ENCODE measurements around the gene CEP131.

CEP131 gene

GRCh38 chr17:81221371-81221841 lies 1.4 kb downstream of the CEP131 start:
- no peak for DNase-seq

DNA sequence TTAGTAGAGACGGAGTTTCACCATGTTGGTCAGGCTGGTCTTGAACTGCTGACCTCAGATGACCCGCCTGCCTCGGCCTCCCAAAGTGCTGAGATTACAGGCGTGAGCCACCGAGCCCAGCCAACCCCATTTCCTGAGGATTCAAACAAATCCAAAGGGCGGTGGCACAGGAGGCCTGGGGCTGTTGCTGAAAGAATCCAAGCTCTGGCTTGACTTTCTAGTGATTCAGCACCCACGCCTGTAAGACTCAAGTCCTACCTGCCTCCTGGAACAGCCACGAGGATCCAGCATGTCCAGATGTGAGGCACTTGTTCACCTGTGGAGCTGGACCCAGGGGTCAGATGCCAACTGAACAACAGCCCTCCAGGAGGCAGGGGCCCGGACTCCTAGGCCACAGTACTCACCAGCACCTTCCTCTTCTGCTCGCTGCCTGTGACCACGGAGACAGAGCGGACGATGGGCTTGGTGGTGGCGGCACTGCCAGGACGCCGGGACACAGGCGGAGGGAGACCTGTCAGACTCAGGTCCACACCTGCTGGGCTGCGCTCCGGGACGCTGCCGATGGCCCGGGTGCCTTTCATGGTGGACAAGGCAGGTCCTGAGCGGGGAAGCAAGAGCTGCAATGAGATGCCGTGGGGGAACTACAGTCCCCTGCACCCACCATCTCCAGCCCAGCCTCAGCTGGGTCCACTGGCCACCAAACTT lies 3.1 kb downstream of the CEP131 start:
- no peak for DNase-seq

DNA sequence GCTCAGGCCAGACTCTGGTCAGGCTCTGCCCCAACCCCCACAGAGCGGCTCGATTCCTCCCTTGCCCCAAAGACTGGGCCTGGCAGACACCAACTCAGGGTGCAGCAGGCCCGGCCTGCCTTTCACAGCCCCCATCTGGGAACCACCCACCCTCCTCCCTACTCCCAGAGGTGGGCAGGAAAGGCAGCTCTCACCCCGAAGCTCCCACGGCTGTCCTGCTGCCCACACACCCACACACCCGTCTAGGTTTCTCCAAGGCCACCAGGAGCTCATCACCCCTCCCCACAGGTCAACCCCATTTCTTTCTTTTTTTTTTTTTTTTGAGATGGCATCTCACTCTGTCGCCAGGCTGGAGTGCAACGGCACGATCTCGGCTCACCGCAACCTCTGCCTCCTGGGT lies 3.8 kb downstream of the CEP131 start:
- no peak for DNase-seq

DNA sequence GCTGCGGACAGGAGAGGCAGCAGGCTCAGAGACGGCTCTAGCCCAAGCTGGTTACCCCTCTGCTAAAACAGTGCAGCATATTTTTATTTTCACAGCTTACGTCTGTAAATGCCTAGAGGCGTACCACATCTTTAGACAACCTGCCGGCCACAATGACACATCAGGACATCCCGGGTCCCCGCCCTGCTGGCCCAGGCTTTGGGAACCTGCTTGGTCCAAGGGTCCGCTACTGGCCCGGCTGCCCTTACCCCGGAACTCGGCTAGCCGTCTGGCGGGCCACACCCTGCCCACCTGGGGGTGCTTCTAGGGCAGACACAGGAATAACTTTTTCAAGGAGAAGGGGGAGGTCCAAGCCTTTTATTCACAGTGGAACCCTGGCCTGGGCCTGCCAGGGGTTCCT lies 4.3 kb downstream of the CEP131 start:
- DNase-seq, result no peak

DNA sequence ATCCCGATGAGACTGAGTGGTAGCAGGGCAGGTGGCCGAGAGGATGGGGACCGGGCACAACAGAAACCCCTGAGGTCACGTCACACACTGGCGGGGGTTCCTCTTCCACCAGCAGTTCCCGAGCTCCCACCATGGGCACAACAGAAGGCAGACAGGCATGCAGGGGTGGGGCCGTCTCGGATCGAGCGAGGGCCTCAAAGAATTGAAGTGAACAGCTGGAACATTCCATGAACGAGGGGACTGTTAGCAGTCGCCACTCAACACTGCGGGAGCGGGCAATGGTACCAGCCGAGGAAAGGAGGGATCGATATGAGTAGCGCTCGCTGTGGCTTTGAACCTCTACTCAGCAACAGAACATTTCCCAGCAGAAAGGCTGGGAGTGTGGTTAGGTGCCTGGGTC lies 5.3 kb downstream of the CEP131 start:
- DNase-seq, result no peak

GRCh38 chr17:81213978-81214377 lies 8.8 kb downstream of the CEP131 start:
- no peak for DNase-seq

DNA sequence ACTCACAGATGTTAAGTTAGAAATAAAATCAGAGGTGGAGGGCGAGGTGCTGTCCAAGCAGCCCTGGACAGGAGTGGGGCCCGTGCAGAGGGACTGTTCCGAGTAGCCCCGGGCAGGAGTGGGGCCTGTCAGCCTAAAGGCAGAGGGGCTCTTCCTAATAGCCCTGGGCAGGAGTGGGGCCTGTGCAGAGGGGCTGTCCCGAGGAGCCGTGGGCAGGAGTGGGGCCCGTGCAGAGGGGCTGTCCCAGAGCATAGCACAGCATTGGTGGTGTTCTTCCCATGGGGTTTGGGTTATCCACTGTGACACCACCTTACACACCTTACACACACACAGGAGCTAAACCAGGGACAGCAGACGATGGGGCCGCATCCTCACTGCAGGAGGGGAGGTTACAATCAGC lies 10.4 kb downstream of the CEP131 start:
- no peak for DNase-seq

DNA sequence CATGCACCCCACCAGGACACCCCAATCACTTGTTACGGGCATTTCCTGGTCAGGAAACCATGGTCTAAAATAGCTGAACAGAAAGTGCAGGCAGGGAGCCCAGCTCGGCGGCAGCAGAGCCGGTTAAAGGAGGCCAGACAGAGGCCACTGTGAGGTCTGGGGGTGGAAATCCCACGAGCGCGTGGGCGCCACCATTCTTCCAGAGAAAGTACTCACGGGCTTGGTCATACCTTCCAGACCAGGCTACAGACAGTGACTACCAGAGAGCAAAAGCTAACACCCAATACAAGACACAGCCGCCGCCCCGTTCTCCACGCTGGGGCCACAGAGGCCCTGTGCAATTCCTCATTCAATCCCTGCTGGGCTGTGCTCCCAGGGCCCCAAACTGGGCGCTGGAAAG lies 11.9 kb downstream of the CEP131 start:
- no peak for DNase-seq

DNA sequence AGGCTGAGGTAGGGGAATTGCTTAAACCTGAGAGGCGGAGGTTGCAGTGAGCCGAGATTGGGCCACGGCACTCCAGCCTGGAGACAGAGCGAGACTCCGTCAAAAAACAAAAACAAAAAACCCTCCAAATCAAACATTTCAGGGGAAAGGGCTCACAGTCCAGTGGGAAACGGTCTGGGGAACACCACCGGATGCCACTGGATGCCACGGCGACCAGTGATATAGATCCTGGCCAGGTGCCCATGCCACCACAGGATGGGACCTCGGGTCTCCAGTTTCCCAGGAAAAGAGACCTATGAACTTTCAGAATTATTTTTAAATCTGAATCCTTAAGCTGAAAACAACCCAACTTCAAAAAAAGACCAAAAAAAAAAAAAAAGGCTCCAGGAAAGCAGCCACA lies 12.3 kb downstream of the CEP131 start:
- no peak for DNase-seq

DNA sequence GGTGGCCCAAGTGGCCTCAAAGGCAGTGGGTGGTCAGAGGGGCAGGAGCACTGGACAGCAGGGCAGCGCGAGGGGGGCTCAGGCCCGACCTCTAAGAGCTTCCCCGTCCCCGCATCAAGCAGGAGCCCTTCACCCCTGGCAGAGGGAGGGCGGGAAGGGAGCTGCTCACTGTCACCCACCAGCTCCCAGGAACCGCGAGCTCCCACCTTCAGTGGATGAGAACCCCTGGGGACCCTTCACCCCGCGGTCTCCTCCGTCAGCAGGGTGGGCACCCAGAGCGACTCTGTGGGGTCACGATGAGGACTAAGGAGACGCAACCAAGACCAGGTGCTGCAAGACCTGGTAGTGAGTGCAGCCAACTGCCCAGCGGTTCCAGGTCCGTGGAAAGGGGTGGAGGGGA lies 13.6 kb downstream of the CEP131 start:
- DNase-seq, result no peak

DNA sequence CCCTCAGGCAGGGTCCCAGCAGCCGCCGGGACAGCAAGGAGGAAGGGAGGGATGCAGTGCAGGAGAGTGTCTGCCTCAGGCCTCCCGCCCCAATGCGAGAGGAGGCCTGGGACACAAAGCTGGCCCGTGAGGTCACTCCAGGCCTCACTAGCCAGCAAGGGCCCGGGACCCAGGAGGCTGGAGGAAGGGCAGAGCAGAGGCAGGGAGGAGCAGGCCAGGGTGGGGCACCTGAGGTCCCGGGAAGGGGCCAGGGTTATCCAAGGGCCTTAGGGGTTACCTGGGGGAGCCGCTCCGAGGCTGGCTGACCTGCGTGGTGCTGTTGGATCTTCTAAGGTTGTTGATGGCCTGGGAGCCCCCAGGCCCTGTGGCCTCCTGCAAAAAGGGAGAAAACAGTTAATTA lies 14.1 kb downstream of the CEP131 start:
- no peak for DNase-seq

GRCh38 chr17:81207610-81208581 lies 14.9 kb downstream of the CEP131 start:
- no peak for DNase-seq

DNA sequence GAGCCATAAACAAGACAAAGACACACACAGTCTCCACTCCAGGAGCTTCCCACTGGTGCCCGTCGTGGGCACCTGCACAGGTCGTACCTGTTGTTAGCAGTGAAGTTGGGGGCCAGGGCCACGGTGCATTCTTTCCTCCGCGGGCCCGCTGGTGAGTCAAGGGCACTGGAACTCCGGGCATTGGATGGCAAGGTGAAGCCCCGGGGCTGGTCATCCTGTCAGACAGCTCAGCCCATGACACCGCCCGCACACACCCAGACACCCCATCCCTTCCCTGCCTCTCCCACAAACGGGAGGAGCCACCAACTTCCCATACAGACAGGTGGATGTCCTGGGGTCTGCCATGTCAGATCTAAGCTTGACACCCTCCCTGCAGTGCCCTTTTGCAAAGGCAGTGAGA lies 16.1 kb downstream of the CEP131 start:
- no peak for DNase-seq

DNA sequence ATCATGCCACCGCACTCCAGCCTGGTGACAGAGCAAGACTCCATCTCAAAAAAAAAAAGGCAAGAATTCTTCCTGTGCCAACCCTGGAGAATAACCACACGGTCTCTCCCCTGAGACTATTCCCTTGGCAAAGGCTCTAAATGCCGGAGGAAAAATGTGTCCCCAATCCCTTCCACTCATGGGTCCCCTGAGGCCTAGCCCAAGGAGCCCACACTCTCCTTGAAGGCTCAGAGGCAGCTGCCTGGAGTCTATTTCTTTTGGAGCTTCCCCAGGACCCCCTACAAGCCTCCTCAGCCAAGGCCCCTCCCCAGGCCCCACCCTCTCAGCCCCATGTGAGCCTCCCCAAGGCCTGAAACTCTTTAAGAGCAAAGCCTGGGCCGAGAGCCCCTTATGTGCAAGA lies 16.6 kb downstream of the CEP131 start:
- no peak for DNase-seq

- no peak for DNase-seq
Observed at GRCh38 chr17:81204578-81204977, 18.2 kb downstream of the CEP131 start.

GRCh38 chr17:81203136-81203535 lies 19.6 kb downstream of the CEP131 start:
- no peak for DNase-seq

- no peak for DNase-seq
Observed at GRCh38 chr17:81202318-81202717, 20.4 kb downstream of the CEP131 start.

- peak; percentile 9 for DNase-seq
Observed at GRCh38 chr17:81200695-81201580, 21.8 kb downstream of the CEP131 start.

GRCh38 chr17:81200201-81200600 lies 22.6 kb downstream of the CEP131 start:
- no peak for DNase-seq

- no peak for DNase-seq
Observed at GRCh38 chr17:81199482-81199830, 23.3 kb downstream of the CEP131 start.

GRCh38 chr17:81198826-81199481 lies 23.8 kb downstream of the CEP131 start:
- DNase-seq, result no peak

- no peak for DNase-seq
Observed at GRCh38 chr17:81197831-81198490, 24.8 kb downstream of the CEP131 start.
